Kasumi-1 (cell line): Measurements from ENCODE around the gene CENPX.
"Not testable (repeated sequence)": the region's sequence is repeated elsewhere in the genome, so short reads cannot be mapped to it uniquely, and the experiment has no call there.

Source experiments
- DNase-seq, 2 experiments: peaks; one replicate each; lab custom pipeline; 2025; lab: John Stamatoyannopoulos, UW

Gene CENPX

DNA sequence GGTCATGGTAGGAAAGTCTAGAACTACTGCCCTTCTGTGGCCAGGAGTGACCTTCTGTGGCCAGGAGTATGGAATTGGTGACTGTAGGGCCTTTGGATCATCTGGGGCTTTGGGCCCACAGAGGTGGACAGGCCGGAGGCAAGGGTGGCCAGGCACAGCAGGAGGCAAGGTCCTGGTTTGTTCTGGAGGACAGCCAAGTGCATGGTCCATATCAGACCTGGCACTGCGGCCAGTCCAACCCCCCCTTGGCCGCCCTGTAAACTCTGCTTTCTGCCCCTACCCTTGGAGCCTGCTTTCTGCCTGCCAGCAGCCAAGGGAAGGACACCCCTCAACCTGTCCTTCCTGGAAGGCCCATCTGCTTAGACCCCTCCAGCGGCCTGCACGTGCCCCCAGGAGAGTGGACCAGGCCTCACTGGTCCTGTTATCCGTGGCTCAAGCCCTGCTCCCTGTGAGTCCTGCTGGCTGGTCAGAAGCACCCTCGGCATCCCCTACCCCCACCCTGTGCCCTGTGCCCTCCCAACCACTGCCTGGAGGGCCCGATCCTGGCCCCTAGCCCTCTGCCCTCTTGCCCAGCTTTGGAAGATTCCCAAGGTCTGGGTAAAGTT, 17.1 kb upstream of the CENPX start:
- no peak for DNase-seq

GRCh38 chr17:82038796-82039409, 16.2 kb upstream of the CENPX start:
- DNase-seq: not testable (repeated sequence)

DNA sequence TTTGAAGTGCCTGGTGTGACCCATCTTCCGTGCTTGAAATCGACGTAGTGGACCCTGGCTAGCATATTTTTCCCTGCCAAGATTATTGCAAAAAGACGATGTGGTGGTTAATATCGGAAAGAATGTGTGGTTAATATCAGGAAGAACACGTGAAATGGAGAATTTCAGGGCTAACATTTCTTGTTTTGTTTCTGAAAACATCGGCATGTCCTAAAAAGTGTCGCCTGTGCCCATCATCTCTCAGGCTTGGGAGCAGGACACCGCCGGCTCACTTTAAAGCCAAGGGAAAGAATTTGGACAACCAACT, 15.2 kb upstream of the CENPX start:
- DNase-seq: no peak

DNA sequence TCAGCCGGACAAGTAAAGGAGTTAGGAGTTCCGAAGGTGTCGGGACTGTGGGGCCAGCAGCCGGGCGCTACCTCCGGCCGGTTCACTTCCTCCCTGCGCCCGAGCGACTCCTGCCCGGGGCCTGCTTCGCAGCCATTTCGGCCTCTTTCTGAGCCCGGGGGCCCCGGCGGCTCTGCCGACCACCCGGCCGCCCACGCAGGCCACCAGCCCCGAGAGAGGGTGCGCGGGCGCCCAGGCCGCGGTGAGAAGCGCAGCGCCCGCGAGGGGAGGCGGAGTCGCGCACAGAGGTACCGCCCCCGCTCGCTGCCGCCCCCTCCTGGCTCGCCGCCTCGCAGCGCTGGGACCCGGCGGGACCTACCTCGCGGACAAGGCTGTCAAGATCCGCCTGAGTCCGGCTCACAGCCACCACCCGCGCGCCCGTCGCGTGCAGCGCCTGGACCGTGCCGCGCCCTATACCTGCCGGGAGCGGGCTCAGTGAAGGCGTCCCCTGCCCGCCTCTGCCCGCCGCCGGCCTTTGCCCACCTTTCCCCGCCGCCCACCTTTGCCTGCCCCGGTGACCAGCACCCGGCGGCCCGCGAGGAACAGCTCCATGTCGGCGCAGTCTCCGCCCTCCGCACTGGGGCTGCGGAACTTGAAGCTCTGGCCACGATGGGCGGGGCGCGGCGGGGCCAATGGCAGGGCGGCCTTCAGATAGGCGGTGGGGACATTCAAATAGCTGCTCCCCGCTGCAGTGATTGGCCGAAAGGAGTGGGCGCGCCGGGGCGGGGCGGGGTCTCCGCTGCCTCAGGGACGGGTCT, 14.6 kb upstream of the CENPX start, which contains the start of gene DCXR:
DCXR (minus strand) TSS at position 606 of the 797 bp plus-strand sequence; CDS start at position 591, 15 bp downstream.
- peak; percentile 98 to 99 for DNase-seq

- no peak for DNase-seq
Measured at GRCh38 chr17:82036634-82037091, 14.0 kb upstream of the CENPX start.

DNA sequence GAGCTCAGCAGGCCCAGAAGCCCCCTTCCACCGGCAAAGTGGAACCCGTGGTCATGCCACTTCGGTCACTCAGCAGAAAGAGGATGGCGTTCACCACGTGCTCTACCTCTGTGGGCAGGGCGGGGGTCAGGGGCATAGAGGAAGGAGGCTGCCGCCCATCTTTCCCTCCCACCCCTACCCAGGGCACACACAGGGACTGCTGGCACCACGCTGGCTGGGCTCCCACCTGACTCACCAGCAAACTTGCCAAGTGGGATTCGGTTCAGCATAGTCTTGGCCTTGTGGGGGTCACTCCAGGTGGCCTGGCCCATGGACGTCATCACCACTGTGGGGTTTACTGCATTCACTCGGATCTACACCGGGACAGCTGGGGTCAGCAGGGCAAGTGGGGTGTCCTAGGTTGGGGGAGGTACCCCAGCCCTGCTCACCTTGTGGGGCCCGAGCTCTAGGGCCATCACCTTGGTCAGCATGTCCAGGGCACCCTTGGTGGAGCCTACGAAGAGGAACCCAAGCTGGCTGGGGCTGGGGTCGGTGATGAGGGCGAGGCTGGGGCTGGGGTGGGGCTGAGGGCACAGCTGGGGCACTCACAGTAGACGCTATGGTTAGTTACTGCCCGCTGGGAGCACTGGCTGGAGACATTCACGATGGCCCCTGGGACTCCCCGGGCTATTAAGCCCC, 13.4 kb upstream of the CENPX start:
- no peak for DNase-seq

- no peak for DNase-seq
Measured at GRCh38 chr17:82035488-82035887, 12.8 kb upstream of the CENPX start.

GRCh38 chr17:82034371-82035011, 11.8 kb upstream of the CENPX start:
- no peak for DNase-seq

GRCh38 chr17:82033359-82034085, 10.8 kb upstream of the CENPX start:
- DNase-seq: no peak

DNA sequence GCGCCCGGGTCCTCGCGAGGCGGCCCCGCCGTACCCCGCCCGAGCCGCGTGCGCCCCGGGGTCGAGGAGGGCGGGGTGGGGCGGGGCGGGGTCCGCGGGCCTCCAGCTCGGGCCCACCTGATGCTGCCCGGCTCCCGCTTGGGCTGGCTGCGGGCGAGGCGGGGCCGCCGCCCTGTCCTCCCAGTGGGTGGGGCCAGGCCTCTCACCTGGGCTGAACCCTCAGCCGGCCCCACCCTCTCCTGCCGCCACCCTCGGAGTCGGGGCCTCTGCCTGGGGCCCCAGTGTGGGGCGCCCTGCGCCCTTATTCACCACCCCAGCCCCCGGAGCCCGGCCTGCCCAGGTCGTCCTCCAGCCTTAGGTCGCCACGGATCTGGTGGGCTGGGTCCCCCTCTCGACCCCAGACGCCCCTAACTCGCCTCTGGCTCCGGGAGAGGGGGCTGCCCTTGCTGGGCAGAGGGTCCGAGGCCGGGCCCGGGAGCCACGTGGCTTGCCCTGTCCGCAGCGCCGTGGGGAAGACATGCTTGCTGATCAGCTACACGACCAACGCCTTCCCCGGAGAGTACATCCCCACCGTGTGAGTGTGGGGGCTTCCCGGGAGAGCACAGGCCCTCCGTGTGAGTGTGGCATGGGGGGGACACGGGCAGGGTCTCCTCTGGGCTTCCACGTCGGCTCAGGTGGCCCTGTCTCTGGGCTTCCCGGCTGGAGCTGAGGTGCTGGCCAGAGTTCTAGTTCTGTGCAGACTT, 9.4 kb upstream of the CENPX start:
- no peak for DNase-seq

DNA sequence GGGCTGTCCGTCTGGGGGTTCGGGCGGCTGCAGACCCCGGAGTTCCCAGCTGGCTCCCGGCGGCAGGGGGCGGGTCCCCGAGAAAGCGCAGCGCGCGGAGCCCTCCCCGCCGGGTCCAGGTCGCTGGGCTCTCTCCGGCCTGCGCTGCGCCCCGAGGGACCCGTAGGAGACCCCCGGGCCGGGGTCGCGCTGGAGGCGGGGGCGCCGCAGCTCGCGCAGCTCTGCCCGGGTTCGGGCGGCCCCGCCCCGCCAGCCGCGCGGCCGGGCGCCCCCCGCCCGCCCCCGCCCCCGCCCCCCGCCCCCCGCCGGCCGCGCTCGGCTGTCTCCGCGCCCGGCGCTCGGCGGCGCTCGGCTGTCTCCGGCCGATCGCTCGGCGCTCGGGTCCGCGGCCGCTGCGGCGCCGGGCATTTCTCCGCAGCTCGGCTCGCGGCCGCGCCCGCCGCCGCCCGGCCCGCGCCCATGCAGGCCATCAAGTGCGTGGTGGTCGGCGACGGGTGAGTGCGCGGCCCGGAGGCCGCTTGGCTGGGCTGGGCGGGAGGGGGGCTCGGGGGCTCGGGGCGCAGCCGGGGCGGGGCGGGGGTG, 8.7 kb upstream of the CENPX start, which contains the start of gene RAC3:
RAC3 (plus strand) TSS at position 376 of the 582 bp plus-strand sequence; CDS start at position 460, 84 bp downstream.
- peak; percentile 35 to 39 for DNase-seq

- peak; percentile 87 to 88 for DNase-seq
Measured at GRCh38 chr17:82030470-82031302, 8.0 kb upstream of the CENPX start.

DNA sequence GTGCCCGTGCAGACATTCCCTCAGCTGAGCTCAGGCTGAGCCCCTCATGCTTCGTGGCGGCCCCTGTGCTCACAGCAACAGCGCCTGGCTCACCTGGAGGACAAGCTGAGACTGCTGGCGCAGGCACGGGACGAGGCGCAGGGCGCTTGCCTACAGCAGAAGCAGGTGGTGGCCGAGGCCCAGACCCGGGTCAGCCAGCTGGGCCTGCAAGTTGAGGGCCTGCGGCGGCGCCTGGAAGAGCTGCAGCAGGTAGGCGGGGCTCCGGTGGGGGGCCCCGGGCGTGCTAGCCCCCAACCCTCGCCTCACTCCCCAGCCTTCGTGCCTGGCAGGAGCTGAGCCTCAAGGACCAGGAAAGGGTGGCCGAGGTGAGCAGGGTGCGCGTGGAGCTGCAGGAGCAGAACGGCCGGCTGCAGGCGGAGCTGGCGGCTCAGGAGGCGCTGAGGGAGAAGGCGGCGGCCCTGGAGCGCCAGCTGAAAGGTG, 7.4 kb upstream of the CENPX start:
- peak in 1 of 2 experiments; percentile 55 for DNase-seq

DNA sequence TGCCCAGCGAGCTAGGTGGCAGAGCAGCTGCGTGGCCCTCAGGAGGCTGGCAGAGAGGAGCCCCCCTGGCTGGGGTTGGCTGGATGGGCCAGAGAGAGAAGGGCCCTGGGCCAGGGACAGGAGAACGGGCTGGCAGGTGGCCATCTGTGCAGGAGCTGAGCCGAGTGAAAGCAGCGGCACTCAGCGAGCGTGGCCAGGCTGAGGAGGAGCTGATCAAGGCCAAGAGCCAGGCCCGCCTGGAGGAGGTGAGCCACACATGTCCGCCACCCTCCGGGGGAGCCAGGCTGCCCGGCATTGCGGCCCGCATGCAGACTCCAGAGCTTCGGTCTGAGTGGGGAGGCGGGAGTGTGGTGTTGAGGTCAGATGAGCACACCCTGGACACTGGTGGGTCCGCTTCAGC, 6.7 kb upstream of the CENPX start:
- no peak for DNase-seq

- DNase-seq: no peak
Measured at GRCh38 chr17:82028966-82029365, 6.3 kb upstream of the CENPX start.

GRCh38 chr17:82028246-82028645, 5.6 kb upstream of the CENPX start:
- no peak for DNase-seq

- DNase-seq: no peak
Measured at GRCh38 chr17:82025401-82026107, 2.9 kb upstream of the CENPX start.

DNA sequence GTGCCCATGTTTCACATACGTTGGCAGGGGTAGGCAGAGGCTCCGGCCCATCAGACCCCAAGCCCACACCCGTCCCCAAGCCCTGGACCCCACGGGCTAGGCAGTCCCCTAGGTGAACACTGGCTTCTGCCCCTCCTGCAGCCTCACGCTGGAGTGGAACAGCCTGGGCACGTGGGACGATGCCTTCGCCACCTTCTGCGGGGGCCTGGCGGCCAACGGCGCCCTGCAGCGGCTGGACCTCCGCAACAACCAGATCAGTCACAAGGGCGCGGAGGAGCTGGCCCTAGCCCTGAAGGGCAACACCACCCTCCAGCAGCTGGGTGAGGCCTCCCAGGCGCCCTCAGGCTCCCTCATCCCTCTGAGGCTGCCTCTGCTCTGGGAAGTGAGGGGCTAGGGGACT, 2.2 kb upstream of the CENPX start:
- DNase-seq: no peak
